ENCODE data around the gene ELMO1. TPM values are rescaled to one million over a fixed set of nuclear protein-coding genes. Genes with fewer than 3 reads are reported as not detected.

Gene ELMO1
- total RNA-seq, 1 experiment from 2014 or later, result 1.1 TPM

GRCh38 chr7:36806891-36807290, 641.8 kb downstream of the ELMO1 start:
- ChIA-PET RAD21 (ENCODE audit: low non-redundant PET in 1 of 2, low total read pairs in 2 of 2, uncharacterized antibody in 2 of 2, unreplicated experiment in 2 of 2) (no interaction called here), POLR2A (no interaction called here), CTCF (no interaction called here)
- intact Hi-C loops (cut with micrococcal nuclease), result no loop called here
- Histone ChIP-seq H3K4me3 (replicated peaks in 1 of 2; ENCODE audit: low read depth in 1 of 2, low read length in 2 of 2) (no peak overlapping the region), H3K9me3 (ENCODE audit: control insufficient read depth in 1 of 2, insufficient read depth in 1 of 2, low read depth in 1 of 2, low read length in 2 of 2) (no peaks in the 10 kb centered on the region), H3K27me3 (ENCODE audit: insufficient read depth, low read length) (0 out of 2 replicates have a peak, but pooled peaks cover 3% of the 10 kb centered on the region), H2AFZ (ENCODE audit: low read depth, low read length, poor library complexity, severe bottlenecking) (no peak overlapping the region), H3K36me3 (ENCODE audit: control insufficient read depth in 1 of 2, insufficient read depth in 2 of 2, low read length in 2 of 2) (no peaks in the 10 kb centered on the region), H3K4me2 (ENCODE audit: low read length) (no peak overlapping the region), H3K27ac (ENCODE audit: low read depth, low read length) (no peak overlapping the region), H3K9ac (ENCODE audit: low read length) (no peak overlapping the region), H4K20me1 (ENCODE audit: insufficient read depth) (no peaks in the 10 kb centered on the region), H3K9me2 (ENCODE audit: insufficient read depth) (no peaks in the 10 kb centered on the region), H3K4me1 (ENCODE audit: control insufficient read depth in 1 of 2, insufficient read depth in 2 of 2, low read length in 2 of 2) (no peaks in the 10 kb centered on the region), H3K79me2 (ENCODE audit: insufficient read depth, low read length) (no peaks in the 10 kb centered on the region)
- no peak for DNase-seq (ENCODE audit: low read depth, low spot score)
- BruUV-seq (replicated peaks), result no TSS peak
- TF ChIP-seq RAD21 (IDR thresholded peaks at IDR 0.05; ENCODE audit: low read depth), result no peak
- no peak for TF ChIP-seq POLR2AphosphoS5 (IDR thresholded peaks at IDR 0.05; ENCODE audit: low read depth, low read length)
- TF ChIP-seq JUND (IDR thresholded peaks at IDR 0.05), result no peak
- TF ChIP-seq ZBTB33 (IDR thresholded peaks at IDR 0.05; ENCODE audit: extremely low read depth, insufficient replicate concordance, low read length), result no peak
- TF ChIP-seq ZNF274 (IDR thresholded peaks at IDR 0.05; ENCODE audit: low read depth, low read length), result no peak
- no peak for TF ChIP-seq CBX3 (IDR thresholded peaks at IDR 0.05; ENCODE audit: low read depth)
- TF ChIP-seq POLR2A (IDR thresholded peaks at IDR 0.05; ENCODE audit: borderline replicate concordance, extremely low read depth, insufficient read depth, insufficient read length), result no peak
- TF ChIP-seq ELF1 (IDR thresholded peaks at IDR 0.05; ENCODE audit: borderline replicate concordance, low read depth), result no peak
- no peak for TF ChIP-seq MAX (IDR thresholded peaks at IDR 0.05)
- no peak for TF ChIP-seq CTCF (IDR thresholded peaks at IDR 0.05 in 2 of 3, conservative IDR thresholded peaks at IDR 0.05 in 1 of 3; ENCODE audit: borderline replicate concordance in 1 of 3, insufficient read depth in 1 of 3, low read depth in 2 of 3, low read length in 2 of 3)
- TF ChIP-seq FOSL1 (IDR thresholded peaks at IDR 0.05; ENCODE audit: low read depth), result no peak
- no peak for TF ChIP-seq TCF7L2 (IDR thresholded peaks at IDR 0.05; ENCODE audit: borderline replicate concordance, extremely low read depth, insufficient read depth, insufficient read length)
- TF ChIP-seq, protein P1, sequence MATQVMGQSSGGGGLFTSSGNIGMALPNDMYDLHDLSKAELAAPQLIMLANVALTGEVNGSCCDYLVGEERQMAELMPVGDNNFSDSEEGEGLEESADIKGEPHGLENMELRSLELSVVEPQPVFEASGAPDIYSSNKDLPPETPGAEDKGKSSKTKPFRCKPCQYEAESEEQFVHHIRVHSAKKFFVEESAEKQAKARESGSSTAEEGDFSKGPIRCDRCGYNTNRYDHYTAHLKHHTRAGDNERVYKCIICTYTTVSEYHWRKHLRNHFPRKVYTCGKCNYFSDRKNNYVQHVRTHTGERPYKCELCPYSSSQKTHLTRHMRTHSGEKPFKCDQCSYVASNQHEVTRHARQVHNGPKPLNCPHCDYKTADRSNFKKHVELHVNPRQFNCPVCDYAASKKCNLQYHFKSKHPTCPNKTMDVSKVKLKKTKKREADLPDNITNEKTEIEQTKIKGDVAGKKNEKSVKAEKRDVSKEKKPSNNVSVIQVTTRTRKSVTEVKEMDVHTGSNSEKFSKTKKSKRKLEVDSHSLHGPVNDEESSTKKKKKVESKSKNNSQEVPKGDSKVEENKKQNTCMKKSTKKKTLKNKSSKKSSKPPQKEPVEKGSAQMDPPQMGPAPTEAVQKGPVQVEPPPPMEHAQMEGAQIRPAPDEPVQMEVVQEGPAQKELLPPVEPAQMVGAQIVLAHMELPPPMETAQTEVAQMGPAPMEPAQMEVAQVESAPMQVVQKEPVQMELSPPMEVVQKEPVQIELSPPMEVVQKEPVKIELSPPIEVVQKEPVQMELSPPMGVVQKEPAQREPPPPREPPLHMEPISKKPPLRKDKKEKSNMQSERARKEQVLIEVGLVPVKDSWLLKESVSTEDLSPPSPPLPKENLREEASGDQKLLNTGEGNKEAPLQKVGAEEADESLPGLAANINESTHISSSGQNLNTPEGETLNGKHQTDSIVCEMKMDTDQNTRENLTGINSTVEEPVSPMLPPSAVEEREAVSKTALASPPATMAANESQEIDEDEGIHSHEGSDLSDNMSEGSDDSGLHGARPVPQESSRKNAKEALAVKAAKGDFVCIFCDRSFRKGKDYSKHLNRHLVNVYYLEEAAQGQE (IDR thresholded peaks at IDR 0.05; ENCODE audit: low read depth), result no peak
- no peak for TF ChIP-seq EZH2 (IDR thresholded peaks at IDR 0.05)
- ATAC-seq, result no peak
